DMS53 (cell line): ENCODE measurements around the gene TXLNB.
A peak's percentile ranks its signal among the peaks of the same experiment; 100 is the strongest.
"Not testable (repeated sequence)": the region's sequence is repeated elsewhere in the genome, so short reads cannot be mapped to it uniquely, and the experiment has no call there.

Experiments used
- DNase-seq: peaks from one replicate; lab custom pipeline; 2025; lab: John Stamatoyannopoulos, UW

TXLNB gene

DNA sequence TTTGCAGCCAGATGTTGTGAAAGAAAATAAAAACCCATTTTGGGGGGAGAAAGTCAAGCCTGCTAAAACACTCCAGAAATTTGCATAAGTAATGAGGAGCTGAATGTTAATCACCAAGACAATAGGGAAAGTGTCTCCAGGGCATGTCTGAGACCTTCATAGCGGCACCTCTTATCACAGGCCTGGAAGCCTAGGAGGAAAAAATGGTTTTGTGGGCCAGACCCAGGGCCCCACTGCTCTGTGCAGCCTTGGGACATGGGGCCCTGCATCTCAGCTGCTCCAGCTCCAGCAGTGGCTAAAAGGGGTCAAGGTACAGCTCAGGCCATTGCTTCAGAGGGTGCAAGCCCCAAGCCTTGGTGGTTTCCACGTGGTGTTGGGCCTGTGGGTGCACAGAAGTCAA lies 57.6 kb downstream of the TXLNB start:
- DNase-seq, result not testable (repeated sequence)

DNA sequence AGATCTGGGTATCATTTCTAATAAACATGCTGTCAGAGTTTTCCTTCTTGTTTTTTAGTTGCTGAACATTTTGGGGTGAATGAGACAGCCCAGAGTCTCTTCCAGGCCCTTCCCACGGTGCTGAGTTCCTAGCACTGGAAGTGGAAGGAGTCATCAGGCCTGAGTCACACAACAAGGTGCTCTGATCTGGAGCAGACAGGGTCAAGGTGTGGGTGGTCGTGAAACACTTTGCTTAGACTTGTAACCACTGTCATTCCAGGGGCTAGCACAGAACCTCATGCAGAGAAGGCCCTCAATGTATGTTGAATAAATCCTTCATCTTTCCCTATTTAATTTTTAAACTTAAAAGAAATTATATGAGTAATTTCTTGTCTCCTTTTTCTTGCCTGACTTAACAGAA lies 60.6 kb downstream of the TXLNB start:
- DNase-seq, result peak; percentile 34

DNA sequence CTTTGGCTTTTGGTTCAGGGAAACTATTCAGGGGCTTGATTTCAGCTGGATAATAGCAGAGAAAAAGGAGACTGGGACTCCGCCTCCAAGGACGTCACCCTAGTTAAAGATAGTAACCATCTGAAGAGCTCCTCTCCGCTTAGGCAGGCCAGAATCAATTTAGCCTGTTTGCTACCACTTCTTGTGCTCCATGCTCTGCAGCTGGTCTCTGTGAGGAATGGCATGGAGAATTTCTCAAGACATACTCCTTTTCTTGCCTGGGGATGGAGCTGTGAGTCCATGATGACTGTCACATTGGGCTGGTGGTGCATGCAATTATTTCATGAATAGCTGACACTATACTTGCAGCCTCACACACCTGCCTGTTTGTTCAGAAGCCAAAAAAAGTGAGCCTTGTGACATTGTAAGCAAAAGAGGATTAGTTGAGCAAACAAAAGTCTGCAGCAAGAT lies 61.4 kb downstream of the TXLNB start:
- peak; percentile 82 for DNase-seq

DNA sequence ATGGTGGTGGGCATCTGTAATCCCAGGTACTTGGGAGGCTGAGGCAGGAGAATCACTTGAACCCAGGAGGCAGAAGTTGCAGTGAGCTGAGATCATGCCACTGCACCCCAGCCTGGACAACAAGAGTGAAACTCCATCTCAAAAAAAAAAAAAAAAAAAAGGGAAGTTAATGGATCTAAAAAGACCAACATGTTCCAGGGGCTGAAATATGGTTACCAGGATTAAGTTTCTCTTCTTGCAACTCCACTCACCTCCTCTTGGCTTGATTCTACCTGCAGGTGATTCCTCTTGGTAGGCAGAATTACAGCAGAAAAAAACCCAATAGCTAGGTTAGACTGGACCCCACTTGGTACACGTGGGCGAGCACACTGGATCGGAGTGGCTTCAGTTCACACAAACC lies 63.4 kb downstream of the TXLNB start:
- not testable (repeated sequence) for DNase-seq

DNA sequence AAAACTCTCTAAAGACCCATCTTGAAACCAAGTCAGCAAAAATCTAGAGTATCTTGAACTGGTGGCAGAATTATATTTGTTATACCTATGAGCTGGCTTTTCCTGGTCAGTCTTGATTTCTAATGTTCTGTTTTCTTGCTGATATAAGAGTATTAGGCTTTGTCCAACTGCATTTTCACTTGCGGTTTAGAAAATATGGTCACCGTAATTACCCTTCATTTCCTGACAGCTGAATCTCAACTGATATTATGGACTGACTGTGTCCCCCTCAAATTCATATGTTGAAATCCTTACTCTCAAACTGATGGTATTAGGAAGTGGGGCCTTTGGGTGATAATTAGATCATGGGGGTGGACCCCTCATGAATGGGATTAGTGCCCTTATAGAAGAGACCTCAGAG lies 72.1 kb downstream of the TXLNB start:
- DNase-seq, result no peak

DNA sequence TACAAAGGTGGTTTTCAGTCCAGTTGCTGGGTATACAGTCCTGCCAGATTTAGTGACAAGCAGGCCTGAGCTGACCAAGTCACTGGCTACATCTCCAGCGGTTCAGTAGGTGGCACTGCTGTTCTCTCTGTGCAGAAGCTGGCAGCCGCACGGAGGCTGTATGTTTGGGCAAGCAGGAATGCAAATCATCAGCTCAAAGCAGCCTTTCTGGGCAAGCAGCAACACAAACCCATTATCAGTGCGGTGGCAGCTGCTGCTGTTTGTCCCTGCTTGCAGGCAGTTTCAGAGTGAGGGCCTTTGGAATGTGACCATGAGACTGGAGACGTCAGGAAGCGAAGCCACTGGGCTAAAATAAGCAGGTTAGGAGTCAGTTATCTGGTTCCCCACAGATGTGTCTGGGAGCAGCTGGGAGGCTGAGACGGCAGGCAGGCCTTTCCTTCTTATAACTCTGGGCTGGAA lies 72.5 kb downstream of the TXLNB start:
- DNase-seq, result peak; percentile 89

DNA sequence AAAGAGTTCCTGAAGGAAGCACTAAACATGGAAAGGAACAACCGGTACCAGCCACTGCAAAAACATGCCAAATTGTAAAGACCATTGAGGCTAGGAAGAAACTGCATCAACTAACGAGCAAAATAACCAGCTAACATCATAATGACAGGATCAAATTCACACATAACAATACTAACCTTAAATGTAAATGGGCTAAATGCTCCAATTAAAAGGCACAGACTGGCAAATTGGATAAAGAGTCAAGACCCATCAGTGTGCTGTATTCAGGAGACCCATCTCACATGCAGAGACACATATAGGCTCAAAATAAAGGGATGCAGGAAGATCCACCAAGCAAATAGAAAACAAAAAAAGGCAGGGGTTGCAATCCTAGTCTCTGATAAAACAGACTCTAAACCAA lies 79.3 kb downstream of the TXLNB start:
- DNase-seq, result not testable (repeated sequence)

DNA sequence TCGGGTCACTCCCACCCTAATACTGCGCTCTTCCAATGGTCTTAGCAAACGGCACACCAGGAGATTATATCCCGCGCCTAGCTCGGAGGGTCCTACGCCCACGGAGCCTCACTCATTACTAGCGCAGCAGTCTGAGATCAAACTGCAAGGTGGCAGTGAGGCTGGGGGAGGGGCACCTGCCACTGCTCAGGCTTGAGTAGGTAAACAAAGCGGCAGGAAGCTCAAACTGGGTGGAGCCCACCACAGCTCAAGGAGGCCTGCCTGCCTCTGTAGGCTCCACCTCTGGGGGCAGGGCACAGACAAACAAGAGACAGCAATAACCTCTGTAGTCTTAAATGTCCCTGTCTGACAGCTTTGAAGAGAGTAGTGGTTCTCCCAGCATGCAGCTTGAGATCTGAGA lies 81.0 kb downstream of the TXLNB start:
- DNase-seq, result not testable (repeated sequence)

DNA sequence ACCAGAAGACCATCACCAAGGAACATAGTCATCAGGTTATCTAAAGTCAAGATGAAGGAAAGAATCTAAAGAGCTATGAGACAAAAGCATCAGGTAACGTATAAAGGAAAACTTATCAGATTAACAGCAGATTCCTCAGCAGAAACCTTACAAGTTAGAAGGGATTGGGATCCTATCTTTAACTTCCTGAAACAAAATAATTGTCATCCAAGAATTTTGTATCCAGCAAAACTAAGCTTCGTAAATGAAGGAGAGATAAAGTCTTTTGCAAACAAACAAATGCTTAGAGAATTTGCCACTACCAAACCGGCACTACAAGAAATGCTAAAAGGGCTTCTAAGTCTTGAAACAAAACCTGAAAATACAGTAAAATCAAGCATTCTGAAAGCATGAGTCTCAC lies 86.0 kb downstream of the TXLNB start:
- no peak for DNase-seq

DNA sequence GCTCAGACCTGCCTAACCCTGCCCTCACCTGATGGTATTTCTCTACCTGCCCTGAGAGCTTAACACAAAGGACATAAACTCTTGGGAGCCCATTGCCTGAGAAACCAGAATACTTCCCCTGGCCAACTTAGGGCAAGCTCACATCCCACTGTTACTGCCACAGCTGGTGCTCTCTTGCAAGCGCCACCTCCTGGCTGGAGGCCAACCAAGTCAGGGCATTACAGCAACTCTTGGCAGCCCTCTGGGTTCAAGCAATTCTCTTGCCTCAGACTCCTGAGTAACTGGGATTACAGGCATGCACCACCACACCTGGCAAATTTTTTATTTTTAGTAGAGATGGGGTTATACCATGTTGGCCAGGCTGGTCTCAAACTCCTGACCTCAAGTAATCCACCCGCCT lies 86.8 kb downstream of the TXLNB start:
- peak; percentile 4 for DNase-seq

DNA sequence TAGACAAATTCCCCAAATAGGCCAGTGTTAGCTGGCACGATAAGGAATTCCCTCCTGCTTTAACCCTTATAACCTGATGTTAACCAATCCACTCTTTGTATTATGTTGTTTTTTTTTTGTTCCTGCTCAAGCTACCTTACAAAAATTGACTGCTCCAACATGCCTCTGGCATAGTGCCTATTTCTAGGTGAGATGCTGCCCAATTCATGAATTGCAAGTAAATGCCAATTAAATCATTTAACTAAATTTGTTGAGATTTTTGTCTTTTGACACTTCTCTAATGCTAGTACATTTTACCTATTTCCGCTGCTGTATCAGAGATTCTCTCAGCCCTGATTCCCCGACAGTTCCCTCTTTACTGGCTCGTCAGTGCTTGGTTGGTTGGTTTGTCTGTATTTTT lies 90.4 kb downstream of the TXLNB start:
- DNase-seq, result no peak

DNA sequence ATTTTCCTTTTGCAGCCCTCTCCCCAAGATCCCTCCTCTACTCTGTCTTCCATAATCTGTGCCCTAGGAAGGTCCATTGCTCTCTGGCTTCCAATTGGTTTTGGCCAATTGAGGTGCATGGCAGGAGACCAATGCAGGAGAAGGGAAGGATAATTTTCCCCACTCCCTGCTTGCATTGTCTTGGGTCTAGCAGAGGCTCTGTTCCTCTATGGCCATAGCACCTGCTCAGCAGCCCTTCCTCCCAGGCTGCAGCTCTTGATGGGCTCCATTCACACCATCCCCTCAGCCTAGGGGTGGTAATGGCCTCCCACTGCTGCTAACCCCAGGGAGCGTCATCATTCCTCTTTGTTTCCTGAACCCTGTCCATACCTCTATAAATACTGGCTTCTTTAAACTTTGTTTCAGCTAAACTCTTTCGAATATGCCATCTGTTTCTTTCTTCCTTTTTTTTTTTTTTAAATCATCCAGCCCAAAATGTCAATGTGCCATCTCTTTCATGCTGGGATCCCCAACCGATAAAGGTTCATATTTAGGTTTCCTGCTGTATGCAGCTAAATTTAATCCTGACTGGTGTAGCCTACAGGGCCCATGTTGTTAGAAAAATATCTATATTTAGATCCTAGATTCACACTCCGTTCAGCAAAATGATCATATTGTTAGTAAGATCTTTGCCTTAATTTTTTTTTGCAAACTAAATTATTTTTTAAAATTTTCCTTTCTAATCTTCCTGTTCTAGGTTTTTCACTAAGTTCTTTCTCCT lies 93.1 kb downstream of the TXLNB start:
- DNase-seq, result no peak

DNA sequence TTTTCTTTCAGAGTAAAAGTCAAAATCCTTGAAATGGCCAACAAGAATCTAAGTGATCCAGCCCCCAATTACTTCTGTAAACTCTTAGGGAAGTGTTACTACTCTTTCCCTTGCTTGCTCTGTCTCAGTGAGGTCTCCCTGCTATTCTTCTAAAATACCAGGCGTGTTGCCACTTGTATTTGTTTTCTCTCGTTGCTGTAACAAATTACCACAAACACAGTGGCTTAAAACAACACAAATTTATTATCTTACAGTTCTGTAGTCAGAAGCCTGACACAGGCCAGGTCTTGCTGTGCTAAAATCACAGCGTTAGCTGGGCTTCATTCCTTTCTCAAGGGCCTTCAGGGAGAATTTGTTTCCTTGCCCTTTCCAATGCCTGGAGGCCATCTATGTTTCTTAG lies 97.1 kb downstream of the TXLNB start:
- no peak for DNase-seq
